ENCODE results near the gene TRIM25. TPM values are rescaled to one million over a fixed set of nuclear protein-coding genes. Genes with fewer than 3 reads are reported as not detected.

TRIM25 gene
- polyA plus RNA-seq, 3 donors, result 29.8 to 46.6 (median 35.1) TPM

DNA sequence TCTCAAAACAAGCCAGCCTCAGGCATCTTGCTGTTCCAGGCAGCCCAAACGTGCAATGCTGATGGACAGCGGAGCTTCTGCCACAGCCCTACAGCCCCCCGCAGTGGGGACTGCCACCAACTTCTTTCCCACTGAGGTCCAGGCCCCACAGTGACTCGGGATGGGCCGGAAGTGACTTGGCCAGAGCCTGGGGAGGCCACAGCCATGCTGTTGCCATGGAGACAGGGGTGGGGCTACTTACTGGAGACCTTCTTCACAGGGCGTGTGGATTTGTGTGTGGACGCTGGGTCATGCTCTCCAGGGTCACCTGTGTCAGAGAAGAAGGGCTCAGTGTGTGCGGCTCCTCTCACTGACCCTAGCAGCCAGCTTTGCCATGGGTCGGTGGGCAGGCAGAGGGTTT is 15.0 kb downstream of the TRIM25 start:
- DNase-seq, result no peak

- no peak for DNase-seq
Measured at GRCh38 chr17:56897646-56898424, 16.0 kb downstream of the TRIM25 start.

DNA sequence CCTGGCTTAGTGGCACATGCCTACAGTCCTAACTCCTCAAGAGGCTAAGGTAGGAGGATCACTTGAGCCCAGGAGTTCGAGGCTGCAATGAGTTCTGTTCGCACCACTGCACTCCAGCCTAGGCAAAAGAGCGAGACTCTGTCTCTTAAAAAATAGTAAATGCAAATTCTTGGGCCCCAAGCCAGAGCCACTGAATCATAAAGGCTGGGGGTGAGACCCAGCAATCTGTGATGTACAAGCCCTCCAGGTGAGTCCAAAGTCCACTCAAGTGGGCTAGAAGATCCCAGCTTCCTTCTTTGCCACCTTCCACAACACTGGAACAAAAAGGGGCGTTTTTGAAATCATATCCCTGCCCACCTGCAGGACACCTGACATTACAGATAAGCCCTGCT is 16.9 kb downstream of the TRIM25 start:
- no peak for DNase-seq

GRCh38 chr17:56896217-56896967 is 17.5 kb downstream of the TRIM25 start:
- no peak for DNase-seq

DNA sequence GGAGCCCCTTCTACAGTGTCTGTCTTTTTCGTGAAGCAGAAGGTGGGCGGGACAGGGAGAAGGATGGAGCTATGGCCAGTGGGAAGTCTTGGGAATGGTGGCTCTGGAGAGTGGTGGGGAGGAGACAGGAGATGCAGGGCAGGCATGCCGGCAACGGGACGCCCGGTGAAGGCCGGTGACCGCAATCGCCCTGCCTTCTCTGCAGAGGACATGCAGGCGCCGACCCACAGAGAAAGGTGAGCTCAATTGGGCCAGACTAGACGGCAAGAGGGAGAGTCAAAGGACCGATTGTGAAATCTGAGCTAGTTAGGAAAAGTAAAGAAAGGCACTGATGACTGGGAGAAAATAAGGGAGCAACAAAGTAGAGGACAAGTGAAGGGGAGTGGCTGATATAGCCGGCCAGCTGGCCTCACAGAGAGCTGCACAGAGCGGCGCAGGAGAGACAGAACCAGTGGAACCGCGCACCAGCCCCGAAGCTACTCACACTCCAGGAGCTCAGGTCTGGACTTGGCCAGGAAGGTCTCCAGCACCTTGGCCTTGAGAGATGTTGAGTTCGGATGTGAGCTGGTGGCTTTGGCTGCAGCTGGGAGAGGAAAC is 18.9 kb downstream of the TRIM25 start:
- no peak for DNase-seq

DNA sequence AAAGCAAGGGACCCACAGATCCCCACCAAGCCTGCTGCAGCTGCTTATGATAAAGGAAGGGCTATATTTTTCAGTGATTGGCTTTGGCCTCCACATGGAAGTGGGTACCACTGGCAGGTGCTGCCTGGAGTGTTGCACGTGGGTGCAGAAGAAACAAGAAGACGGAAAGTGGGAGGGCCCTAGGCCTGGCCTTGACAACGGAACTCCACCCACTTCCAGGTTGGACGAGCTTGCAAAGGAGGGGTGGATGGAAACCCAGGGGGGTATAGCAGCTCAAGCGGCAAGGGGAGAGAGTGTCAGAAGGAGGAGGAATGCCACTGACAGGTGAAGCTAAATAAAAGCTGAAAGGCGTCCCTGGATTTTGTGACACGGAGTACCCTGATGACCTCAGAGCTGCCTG is 20.3 kb downstream of the TRIM25 start:
- no peak for DNase-seq

- no peak for DNase-seq
Measured at GRCh38 chr17:56892333-56892732, 21.5 kb downstream of the TRIM25 start.

DNA sequence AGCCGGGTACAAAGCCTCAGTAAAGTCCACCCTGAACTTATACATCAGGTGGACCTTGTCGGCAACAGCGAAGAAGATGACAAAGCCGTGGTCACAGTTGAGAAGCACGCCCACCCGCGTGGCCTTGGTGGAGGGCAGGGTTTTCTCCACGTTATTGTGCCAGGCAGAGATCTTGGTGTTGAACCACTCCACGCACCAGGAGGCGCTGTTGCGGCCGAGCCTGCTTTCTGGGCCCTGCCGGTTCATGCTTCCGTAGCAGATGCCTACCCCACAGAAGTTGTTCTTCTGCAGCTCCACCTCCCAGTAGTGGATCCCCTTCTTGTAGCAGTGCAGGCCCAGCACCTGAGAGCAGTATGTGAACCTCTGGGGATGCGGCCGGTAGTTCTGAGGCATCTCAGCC is 22.1 kb downstream of the TRIM25 start:
- no peak for DNase-seq

GRCh38 chr17:56890906-56891674 is 22.8 kb downstream of the TRIM25 start:
- no peak for DNase-seq

- no peak for DNase-seq
Measured at GRCh38 chr17:56890390-56890789, 23.5 kb downstream of the TRIM25 start.

DNA sequence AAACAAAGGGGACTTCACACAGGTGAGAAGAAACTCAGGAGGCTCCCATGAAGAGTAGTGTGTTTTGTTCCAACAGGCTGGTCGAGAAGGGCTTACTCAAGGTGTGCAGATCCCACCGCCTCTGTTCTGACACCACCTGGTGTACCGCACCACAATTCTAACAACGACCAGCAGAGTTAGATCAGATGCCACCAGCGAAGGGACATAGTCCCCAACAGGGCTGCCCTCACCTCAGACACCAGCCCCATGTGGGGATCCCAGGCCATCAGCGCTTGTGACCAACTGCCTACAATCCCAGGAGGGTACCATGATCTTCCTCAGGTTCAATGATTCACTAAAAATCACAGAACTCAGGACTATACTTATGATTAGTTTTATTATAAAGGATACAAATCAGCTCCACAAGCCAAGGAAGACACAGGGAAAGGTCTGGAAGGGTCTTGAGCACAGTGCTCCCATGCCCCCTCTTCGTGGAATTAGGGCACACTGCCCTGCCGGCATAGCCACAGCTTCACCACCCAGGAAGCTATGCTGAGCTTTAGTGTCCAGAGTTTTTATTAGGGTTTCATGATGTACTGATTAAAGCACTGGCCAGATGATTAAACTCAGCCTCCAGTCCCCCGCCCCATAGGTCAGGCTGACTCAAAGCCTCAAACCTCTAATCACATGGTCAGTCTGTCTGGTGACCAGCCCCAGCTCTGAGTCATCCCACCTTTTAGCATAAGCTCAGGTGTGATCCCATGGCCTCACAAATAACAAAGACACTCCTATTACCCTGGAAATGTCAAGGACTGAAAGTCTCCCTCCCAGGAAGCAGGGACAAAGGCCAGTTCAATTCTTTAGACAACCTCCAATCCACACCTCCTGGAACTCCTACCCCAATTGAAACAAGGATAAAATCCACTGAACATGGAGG is 26.0 kb downstream of the TRIM25 start:
- DNase-seq, result no peak

GRCh38 chr17:56887105-56887504 is 26.7 kb downstream of the TRIM25 start:
- DNase-seq, result no peak

DNA sequence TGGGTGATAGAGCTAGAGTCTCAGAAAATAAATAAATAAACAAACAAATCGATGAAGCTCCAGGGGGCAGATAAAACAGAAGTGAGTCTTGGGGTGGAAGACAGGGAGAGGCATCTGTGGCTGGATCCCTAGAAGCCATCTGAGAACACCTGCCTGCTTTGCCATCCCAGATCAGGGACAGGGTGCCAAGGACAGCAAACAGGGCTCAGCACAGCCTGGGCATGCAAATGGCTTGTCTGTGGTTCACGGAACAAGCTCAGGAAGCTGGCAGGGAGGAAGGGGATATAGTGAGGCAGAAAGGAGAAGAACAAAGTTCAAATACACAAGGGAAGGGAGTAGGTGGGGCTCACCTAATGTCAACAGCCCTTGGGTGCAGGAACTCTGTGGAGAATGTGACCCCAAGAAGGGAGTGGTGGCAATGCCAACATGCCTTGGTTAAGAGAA is 27.5 kb downstream of the TRIM25 start:
- no peak for DNase-seq

DNA sequence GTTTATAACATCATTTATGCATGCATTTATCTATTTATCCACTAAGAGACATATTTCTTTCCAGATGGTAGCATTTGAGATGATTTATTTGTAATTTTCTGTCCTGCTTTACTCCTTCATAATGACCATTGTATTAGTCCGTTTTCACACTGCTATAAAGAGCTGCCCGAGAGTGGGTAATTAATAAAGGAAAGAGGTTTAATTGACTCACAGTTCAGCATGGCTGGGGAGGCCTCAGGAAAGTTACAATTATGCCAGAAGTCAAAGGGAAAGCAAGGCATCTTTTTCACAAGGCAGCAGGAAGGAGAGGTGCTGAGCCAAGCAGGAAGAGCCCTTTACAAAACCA is 28.6 kb downstream of the TRIM25 start:
- no peak for DNase-seq

DNA sequence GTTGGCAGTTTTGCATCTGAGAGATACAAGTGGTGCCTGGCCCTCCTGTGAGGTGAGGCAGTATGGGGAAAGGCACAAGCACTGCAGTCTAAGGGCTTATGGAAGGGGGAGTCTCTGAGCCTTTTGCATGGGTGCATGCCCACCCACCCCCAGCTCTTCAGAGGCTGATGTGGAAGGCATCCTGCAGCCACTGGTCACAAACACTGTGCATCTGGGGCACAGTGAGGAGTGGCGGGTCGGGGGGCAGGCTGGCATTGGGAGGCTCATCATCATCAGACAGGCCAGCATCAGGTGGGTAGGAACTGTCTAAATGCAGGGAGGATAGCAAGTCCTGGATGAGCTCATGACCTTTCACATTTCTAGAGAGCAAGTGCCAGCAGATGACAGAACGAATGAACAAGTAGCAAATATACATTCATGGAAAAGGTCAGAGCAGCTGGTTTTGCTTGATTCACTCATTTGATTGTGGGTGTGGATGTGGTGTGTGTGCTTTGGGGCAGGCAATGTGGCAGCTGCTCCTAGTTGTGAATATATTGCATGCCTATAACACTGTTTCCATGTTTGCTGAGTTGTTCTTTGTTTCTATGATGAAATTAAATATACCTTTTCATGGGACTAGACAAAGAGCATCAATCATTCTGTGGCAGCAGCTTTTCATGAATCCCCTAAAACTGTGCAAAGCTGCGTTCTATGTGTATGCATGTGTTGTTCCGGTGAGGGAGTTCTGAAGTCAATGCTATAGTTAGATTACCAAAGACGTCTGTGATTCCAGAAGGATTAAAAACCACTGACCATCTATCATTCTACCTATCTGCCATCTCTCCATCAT is 29.2 kb downstream of the TRIM25 start:
- no peak for DNase-seq

GRCh38 chr17:56883616-56884015 is 30.2 kb downstream of the TRIM25 start:
- DNase-seq, result no peak

- DNase-seq, result no peak
Measured at GRCh38 chr17:56881685-56882295, 32.1 kb downstream of the TRIM25 start.

GRCh38 chr17:56880571-56880970 is 33.3 kb downstream of the TRIM25 start:
- DNase-seq, result no peak

- no peak for DNase-seq
Measured at GRCh38 chr17:56880133-56880532, 33.7 kb downstream of the TRIM25 start.

DNA sequence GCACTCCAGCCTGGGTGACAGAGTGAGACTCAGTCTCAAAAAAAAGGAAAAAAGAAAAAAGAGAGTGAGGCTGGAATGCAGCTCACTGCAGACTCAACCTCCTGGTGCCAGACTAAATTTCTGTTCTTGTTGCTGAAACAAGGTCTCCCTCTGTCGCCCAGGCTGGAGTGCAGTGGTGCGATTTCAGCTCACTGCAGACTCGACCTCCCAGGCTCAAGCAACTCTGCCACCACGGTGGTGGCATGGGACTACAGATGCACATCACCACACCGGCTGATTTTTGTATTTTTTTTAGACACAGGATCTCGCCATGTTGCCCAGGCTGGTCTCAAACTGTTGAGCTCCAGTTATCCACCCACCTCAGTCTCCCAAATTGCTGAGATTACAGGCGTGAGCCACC is 34.6 kb downstream of the TRIM25 start:
- no peak for DNase-seq
